ENCODE data around the gene TREH. TPM values are rescaled to one million over a fixed set of nuclear protein-coding genes. Genes with fewer than 3 reads are reported as not detected.
A peak's percentile ranks its signal among the peaks of the same experiment; 100 is the strongest.

The TREH gene, protein sequence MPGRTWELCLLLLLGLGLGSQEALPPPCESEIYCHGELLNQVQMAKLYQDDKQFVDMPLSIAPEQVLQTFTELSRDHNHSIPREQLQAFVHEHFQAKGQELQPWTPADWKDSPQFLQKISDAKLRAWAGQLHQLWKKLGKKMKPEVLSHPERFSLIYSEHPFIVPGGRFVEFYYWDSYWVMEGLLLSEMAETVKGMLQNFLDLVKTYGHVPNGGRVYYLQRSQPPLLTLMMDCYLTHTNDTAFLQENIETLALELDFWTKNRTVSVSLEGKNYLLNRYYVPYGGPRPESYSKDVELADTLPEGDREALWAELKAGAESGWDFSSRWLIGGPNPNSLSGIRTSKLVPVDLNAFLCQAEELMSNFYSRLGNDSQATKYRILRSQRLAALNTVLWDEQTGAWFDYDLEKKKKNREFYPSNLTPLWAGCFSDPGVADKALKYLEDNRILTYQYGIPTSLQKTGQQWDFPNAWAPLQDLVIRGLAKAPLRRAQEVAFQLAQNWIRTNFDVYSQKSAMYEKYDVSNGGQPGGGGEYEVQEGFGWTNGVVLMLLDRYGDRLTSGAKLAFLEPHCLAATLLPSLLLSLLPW
- total RNA-seq (2014; rRNA removed; shearing (Covaris generic)) (not detected in 2 replicates), polyA plus RNA-seq (2016; fragmentation: Nextera tagmentation; extraction: Ambion mirVana) (0.24 and 0.36 TPM in 2 replicates)
- long read RNA-seq = 0 reads

DNA sequence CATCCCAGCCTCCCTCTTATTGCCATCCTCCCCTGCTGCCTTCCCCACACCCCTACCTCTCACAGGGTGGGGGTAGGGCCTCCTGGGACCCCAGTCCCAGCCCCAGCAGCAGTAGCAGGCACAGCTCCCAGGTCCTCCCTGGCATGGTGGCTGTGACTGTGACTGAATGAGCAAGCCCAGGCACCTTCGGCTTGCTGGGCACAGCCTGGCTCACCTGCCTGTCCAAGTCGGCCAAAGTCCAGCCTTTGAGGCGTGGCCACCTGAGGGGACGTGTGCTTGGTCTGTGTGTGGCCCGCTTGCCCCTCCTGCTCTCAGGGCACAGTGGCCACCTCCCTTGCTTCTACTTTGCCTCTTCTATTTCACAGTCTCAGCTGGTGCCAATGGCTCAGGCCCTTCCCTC lies at the start of gene TREH:
Gene TREH, minus strand, starts transcription at position 168 of the 400 bp plus-strand sequence. Its CDS starts 23 bp downstream, at position 145.
- H3K4me3 ChIP-seq = no peak within 1 kb of the TSS
- H3K9me3 Mint-ChIP-seq = peaks cover 28% of the 10 kb centered on the region
- peaks cover 4% of the 10 kb centered on the region; the same call in 2 of the 3 replicates for H3K36me3 Mint-ChIP-seq (ENCODE audit: low read depth)
- ATAC-seq = peak; percentile 35
- H3K27ac Mint-ChIP-seq = no peak within 1 kb of the TSS
- H2AFZ ChIP-seq = peak within 1 kb of the TSS; percentile 80
- H3K4me3 Mint-ChIP-seq = no peak within 1 kb of the TSS
- H3K9me2 ChIP-seq (ENCODE audit: insufficient read depth) = no peaks in the 10 kb centered on the region
- no peak within 1 kb of the TSS for H3K27ac ChIP-seq (ENCODE audit: low read depth)
- no peaks in the 10 kb centered on the region for H3K4me1 ChIP-seq (ENCODE audit: insufficient read depth)
- H3K36me3 ChIP-seq (ENCODE audit: insufficient read depth) = no peaks in the 10 kb centered on the region; the same call in 1 of the 2 replicates
- no peaks in the 10 kb centered on the region for H3F3A ChIP-seq (replicated peaks; ENCODE audit: low read depth)
- peaks cover 7% of the 10 kb centered on the region for H3K4me1 Mint-ChIP-seq
- peaks cover 9% of the 10 kb centered on the region for H3K27me3 Mint-ChIP-seq (ENCODE audit: insufficient read depth, low read depth, poor library complexity)
- no peaks in the 10 kb centered on the region for H4K20me1 ChIP-seq (replicated peaks; ENCODE audit: insufficient read depth)
- DNase-seq (ENCODE audit: low spot score) = no peak
- TF ChIP-seq, protein P1, sequence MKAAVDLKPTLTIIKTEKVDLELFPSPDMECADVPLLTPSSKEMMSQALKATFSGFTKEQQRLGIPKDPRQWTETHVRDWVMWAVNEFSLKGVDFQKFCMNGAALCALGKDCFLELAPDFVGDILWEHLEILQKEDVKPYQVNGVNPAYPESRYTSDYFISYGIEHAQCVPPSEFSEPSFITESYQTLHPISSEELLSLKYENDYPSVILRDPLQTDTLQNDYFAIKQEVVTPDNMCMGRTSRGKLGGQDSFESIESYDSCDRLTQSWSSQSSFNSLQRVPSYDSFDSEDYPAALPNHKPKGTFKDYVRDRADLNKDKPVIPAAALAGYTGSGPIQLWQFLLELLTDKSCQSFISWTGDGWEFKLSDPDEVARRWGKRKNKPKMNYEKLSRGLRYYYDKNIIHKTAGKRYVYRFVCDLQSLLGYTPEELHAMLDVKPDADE (IDR thresholded peaks at IDR 0.05) = no peak
- TF ChIP-seq EZH2phosphoT487 (IDR thresholded peaks at IDR 0.05; ENCODE audit: unreplicated experiment) = no peak
- no peak for TF ChIP-seq REST (IDR thresholded peaks at IDR 0.05; ENCODE audit: unreplicated experiment)
- no peak for TF ChIP-seq NANOG (IDR thresholded peaks at IDR 0.05; ENCODE audit: borderline replicate concordance)
- TF ChIP-seq, protein P2, sequence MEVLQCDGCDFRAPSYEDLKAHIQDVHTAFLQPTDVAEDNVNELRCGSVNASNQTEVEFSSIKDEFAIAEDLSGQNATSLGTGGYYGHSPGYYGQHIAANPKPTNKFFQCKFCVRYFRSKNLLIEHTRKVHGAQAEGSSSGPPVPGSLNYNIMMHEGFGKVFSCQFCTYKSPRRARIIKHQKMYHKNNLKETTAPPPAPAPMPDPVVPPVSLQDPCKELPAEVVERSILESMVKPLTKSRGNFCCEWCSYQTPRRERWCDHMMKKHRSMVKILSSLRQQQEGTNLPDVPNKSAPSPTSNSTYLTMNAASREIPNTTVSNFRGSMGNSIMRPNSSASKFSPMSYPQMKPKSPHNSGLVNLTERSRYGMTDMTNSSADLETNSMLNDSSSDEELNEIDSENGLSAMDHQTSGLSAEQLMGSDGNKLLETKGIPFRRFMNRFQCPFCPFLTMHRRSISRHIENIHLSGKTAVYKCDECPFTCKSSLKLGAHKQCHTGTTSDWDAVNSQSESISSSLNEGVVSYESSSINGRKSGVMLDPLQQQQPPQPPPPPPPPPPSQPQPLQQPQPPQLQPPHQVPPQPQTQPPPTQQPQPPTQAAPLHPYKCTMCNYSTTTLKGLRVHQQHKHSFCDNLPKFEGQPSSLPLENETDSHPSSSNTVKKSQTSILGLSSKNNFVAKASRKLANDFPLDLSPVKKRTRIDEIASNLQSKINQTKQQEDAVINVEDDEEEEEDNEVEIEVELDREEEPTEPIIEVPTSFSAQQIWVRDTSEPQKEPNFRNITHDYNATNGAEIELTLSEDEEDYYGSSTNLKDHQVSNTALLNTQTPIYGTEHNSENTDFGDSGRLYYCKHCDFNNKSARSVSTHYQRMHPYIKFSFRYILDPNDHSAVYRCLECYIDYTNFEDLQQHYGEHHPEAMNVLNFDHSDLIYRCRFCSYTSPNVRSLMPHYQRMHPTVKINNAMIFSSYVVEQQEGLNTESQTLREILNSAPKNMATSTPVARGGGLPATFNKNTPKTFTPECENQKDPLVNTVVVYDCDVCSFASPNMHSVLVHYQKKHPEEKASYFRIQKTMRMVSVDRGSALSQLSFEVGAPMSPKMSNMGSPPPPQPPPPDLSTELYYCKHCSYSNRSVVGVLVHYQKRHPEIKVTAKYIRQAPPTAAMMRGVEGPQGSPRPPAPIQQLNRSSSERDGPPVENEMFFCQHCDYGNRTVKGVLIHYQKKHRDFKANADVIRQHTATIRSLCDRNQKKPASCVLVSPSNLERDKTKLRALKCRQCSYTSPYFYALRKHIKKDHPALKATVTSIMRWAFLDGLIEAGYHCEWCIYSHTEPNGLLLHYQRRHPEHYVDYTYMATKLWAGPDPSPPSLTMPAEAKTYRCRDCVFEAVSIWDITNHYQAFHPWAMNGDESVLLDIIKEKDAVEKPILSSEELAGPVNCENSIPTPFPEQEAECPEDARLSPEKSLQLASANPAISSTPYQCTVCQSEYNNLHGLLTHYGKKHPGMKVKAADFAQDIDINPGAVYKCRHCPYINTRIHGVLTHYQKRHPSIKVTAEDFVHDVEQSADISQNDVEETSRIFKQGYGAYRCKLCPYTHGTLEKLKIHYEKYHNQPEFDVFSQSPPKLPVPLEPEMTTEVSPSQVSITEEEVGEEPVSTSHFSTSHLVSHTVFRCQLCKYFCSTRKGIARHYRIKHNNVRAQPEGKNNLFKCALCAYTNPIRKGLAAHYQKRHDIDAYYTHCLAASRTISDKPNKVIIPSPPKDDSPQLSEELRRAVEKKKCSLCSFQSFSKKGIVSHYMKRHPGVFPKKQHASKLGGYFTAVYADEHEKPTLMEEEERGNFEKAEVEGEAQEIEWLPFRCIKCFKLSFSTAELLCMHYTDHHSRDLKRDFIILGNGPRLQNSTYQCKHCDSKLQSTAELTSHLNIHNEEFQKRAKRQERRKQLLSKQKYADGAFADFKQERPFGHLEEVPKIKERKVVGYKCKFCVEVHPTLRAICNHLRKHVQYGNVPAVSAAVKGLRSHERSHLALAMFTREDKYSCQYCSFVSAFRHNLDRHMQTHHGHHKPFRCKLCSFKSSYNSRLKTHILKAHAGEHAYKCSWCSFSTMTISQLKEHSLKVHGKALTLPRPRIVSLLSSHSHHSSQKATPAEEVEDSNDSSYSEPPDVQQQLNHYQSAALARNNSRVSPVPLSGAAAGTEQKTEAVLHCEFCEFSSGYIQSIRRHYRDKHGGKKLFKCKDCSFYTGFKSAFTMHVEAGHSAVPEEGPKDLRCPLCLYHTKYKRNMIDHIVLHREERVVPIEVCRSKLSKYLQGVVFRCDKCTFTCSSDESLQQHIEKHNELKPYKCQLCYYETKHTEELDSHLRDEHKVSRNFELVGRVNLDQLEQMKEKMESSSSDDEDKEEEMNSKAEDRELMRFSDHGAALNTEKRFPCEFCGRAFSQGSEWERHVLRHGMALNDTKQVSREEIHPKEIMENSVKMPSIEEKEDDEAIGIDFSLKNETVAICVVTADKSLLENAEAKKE (CRISPR knock-in tag; IDR thresholded peaks at IDR 0.05) = no peak
- no peak for TF ChIP-seq POLR2AphosphoS5 (IDR thresholded peaks at IDR 0.05; ENCODE audit: low read depth)
- TF ChIP-seq EZH2 (IDR thresholded peaks at IDR 0.05; ENCODE audit: low read depth, unreplicated experiment) = no peak
- TF ChIP-seq ZNF114 (CRISPR knock-in tag; IDR thresholded peaks at IDR 0.05) = no peak
- no peak for TF ChIP-seq CTCF (conservative IDR thresholded peaks at IDR 0.05; ENCODE audit: low read depth in 2 of 2)
- no peak for TF ChIP-seq ZNF331 (CRISPR knock-in tag; IDR thresholded peaks at IDR 0.05; ENCODE audit: low read depth)
- no peak for TF ChIP-seq JUNB (IDR thresholded peaks at IDR 0.05; ENCODE audit: unreplicated experiment)
- no peaks in the 10 kb centered on the region for H3K27me3 ChIP-seq (ENCODE audit: insufficient read depth)
- H3K79me2 ChIP-seq (replicated peaks; ENCODE audit: insufficient read depth) = no peaks in the 10 kb centered on the region
- H3K4me2 ChIP-seq = no peak within 1 kb of the TSS
